ENCODE data around the gene TMEM252. TPM values are rescaled to one million over a fixed set of nuclear protein-coding genes. Genes with fewer than 3 reads are reported as not detected.

Gene TMEM252, protein sequence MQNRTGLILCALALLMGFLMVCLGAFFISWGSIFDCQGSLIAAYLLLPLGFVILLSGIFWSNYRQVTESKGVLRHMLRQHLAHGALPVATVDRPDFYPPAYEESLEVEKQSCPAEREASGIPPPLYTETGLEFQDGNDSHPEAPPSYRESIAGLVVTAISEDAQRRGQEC
- not detected for total RNA-seq

- ATAC-seq (no peak), DNase-seq (ENCODE audit: low spot score) (no peak)
Observed at GRCh38 chr9:68540712-68541535, at the start of gene TMEM252. Gene TMEM252 (minus strand): TSS chr9:68540883. CDS start chr9:68540814, 69 bp downstream.

DNA sequence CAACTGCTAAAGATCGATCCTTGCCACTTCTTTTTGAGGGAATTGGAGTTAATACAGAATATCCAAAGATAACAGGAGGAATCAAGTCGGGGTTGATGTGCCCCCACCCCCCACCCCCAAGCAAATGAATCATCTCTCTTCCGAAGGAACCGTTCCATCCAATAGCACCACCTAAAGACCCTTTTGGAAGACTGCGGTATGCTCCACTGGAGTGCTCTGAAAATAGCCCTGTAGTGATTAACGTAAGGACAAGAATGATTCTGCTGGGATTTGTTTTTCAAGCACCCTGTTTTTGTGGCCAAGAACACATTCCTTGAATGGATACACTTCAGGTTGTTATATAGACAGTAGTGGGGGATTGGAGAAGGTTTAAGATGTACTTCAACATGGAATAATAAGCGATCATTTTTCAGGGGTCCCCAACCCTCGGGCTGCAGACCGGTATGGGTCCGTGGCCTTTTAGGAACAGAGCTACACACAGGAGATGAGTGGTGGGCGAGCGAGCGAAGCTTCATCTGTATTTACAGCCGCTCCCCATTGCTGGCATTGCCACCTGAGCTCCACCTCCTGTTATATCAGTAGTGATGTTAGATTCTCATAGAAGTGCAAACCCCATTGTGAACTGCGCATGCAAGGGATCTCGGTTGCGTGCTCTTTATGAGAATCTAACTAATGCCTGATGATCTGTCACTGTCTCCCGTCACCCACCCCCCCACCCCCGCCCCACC is 44.5 kb upstream of the TMEM252 start:
- ATAC-seq (no peak), DNase-seq (ENCODE audit: low spot score) (no peak)

GRCh38 chr9:68584189-68585033 is 43.7 kb upstream of the TMEM252 start:
- ATAC-seq, result peak; percentile 100
- DNase-seq (ENCODE audit: low spot score), result peak; percentile 81

- no peak for DNase-seq (ENCODE audit: low spot score)
- ATAC-seq, result no peak
Observed at GRCh38 chr9:68581696-68582095, 41.0 kb upstream of the TMEM252 start.

- no peak for ATAC-seq
- no peak for DNase-seq (ENCODE audit: low spot score)
Observed at GRCh38 chr9:68577774-68578591, 37.3 kb upstream of the TMEM252 start.

DNA sequence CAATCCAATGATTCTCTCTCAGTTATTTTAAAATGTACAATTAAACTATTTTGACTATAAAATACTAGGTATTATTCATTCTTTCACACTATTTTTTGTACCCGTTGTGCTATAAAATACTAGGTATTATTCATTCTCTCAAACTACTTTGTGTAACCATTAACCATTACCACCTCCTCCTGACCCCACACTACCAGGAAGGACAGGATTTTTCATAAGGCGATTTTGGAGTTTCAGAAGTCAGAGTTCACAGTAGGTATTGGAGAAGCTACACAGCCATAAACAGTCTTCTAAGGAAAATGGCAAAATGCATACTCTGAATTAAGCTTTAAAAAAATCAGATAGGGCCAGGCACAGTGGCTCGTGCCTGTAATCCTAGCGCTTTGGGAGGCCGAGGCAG is 35.1 kb upstream of the TMEM252 start:
- no peak for DNase-seq (ENCODE audit: low spot score)
- ATAC-seq, result no peak

- no peak for ATAC-seq
- DNase-seq (ENCODE audit: low spot score), result no peak
Observed at GRCh38 chr9:68574150-68574549, 33.5 kb upstream of the TMEM252 start.

GRCh38 chr9:68567565-68567964 is 26.9 kb upstream of the TMEM252 start:
- no peak for ATAC-seq
- no peak for DNase-seq (ENCODE audit: low spot score)

DNA sequence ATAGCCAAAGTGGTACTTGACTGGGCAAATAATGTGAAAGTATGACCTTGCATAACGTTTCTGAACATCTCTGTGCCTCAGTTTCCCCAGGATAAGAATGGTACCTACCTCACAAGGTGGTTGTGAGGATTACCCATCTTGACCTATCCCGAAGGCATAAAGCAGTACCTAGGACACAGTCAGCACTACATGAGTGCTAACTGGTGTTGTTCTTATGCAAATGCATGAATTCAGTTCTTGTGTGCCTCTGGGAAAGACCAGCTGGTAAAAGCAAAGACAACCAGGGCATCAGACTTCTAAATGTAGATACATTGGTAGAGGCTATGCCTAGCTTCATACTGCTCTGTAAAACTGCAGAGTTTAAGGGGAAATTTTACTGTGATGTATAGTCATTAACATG is 21.8 kb upstream of the TMEM252 start:
- ATAC-seq (no peak), DNase-seq (ENCODE audit: low spot score) (no peak)

GRCh38 chr9:68560071-68560844 is 19.6 kb upstream of the TMEM252 start:
- ATAC-seq, result peak; percentile 74

GRCh38 chr9:68558545-68558944 is 17.9 kb upstream of the TMEM252 start:
- no peak for ATAC-seq
- no peak for DNase-seq (ENCODE audit: low spot score)

More at GRCh38 chr9:68560071-68560844, 19.6 kb upstream of the TMEM252 start:
- DNase-seq (ENCODE audit: low spot score), result peak; percentile 58

- DNase-seq (ENCODE audit: low spot score) (no peak), ATAC-seq (no peak)
Observed at GRCh38 chr9:68555437-68556150, 14.9 kb upstream of the TMEM252 start.

DNA sequence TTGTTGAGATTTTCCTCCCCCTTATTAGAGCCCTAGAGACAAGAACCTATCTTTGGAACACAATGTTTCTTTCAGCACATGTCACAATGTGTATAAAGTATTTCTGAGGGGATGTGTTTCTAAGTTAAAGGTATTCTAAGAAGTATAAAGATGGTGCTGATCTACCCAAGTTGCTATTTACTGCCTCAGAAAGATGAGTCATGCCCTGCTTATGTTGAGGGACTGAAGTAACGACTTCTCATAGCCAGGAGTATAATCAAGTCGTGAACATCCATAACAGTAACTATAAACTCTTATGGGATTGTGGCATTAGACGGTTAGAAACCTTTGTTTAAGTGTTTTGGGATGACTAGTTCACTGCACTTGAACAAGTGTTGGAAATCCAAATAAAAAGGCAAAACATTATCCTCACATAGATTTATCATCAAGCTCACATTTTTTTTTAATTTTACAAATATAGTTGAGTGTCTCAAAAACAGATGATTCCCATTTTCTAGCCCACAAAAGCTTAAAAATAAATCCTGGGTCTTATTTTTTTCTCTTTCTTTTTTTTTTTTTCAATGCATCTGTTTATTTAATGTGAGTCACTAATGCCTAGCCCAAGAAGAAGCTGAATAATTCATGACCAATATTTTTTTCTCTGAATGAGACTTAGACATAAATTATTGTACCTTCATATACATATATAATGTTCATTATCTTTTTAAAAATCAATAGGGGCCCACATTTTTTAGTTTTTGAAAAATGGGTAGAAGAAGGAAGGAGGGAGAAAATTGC is 12.2 kb upstream of the TMEM252 start:
- ATAC-seq, result no peak
- DNase-seq (ENCODE audit: low spot score), result no peak

GRCh38 chr9:68551191-68551590 is 10.5 kb upstream of the TMEM252 start:
- DNase-seq (ENCODE audit: low spot score) (no peak), ATAC-seq (peak; percentile 48)

DNA sequence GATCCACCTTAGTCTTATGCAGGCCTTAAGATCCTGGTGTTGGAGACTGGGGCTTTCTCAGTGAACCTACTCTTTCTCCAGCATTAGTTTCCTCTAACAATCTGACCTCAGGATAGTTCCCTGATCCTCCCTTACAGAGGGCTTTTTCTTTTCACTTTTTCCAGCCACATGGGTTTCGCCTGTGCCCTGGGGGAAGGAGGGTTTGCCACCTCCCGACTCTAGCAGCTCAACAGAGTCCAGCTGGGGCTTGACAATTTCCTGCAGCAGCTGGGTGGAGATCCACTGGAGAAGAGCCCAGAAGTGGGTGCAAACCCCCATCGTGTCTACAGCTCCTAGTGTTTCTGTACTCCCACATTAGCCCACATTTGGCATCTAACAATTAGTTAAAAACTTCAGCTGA is 7.6 kb upstream of the TMEM252 start:
- no peak for ATAC-seq
- no peak for DNase-seq (ENCODE audit: low spot score)

DNA sequence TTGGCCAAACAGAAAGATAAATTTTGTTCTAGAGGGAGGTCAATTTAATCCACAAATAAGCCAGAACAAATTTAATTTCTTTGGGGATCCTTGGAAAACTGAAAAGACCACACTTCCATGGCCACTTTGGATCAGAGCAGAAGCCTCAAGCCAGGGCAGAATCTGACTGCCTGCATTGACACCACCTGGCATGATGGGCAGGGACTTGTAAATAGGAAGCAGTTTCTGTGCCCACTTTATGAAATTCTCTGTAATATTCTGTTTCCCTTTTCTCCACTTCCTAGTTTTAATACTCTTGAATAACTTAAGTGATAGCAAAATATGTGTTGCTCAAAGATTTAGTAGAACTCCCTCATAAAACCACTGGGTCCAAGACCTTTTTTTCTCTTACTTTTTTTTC is 6.7 kb upstream of the TMEM252 start:
- DNase-seq (ENCODE audit: low spot score) (no peak), ATAC-seq (peak; percentile 32)

GRCh38 chr9:68546596-68547390 is 6.1 kb upstream of the TMEM252 start:
- no peak for DNase-seq (ENCODE audit: low spot score)

More at GRCh38 chr9:68546596-68547390, 6.1 kb upstream of the TMEM252 start:
- peak; percentile 92 for ATAC-seq

Measured in left lobe of liver (tissue), 2 donors.